GM18861 (cell line): ENCODE data around the gene PAPLN.
"Not testable (repeated sequence)": the region's sequence is repeated elsewhere in the genome, so short reads cannot be mapped to it uniquely, and the experiment has no call there.

ENCODE experiments used
- ATAC-seq: cut with Tn5 transposase; IDR thresholded peaks from one replicate; pipeline ENCODE4 v1.9.1; 2021; ENCODE audit not compliant: unreplicated experiment

Gene PAPLN

GRCh38 chr14:73237219-73237785 lies at the start of gene PAPLN:
Gene PAPLN (plus strand): TSS chr14:73237506. CDS start chr14:73239779, 2,273 bp downstream.
- no peak for ATAC-seq

- no peak for ATAC-seq
Measured at GRCh38 chr14:73188501-73188911, 48.8 kb upstream of the PAPLN start.

GRCh38 chr14:73189651-73190050 lies 47.7 kb upstream of the PAPLN start:
- no peak for ATAC-seq

- no peak for ATAC-seq
Measured at GRCh38 chr14:73191441-73191840, 45.9 kb upstream of the PAPLN start.

- ATAC-seq: not testable (repeated sequence)
Measured at GRCh38 chr14:73194306-73194705, 43.0 kb upstream of the PAPLN start.

GRCh38 chr14:73198253-73198652 lies 39.1 kb upstream of the PAPLN start:
- ATAC-seq: no peak

- no peak for ATAC-seq
Measured at GRCh38 chr14:73203527-73203926, 33.8 kb upstream of the PAPLN start.

GRCh38 chr14:73207615-73208014 lies 29.7 kb upstream of the PAPLN start:
- ATAC-seq: no peak

- no peak for ATAC-seq
Measured at GRCh38 chr14:73208390-73208789, 28.9 kb upstream of the PAPLN start.

GRCh38 chr14:73208846-73209245 lies 28.5 kb upstream of the PAPLN start:
- no peak for ATAC-seq

- no peak for ATAC-seq
Measured at GRCh38 chr14:73209953-73210352, 27.4 kb upstream of the PAPLN start.

- ATAC-seq: no peak
Measured at GRCh38 chr14:73211251-73212040, 25.9 kb upstream of the PAPLN start.

GRCh38 chr14:73216030-73216429 lies 21.3 kb upstream of the PAPLN start:
- ATAC-seq: no peak

GRCh38 chr14:73217411-73217810 lies 19.9 kb upstream of the PAPLN start:
- ATAC-seq: no peak

GRCh38 chr14:73220061-73220460 lies 17.2 kb upstream of the PAPLN start:
- no peak for ATAC-seq

GRCh38 chr14:73220634-73221033 lies 16.7 kb upstream of the PAPLN start:
- ATAC-seq: no peak

GRCh38 chr14:73221945-73222344 lies 15.4 kb upstream of the PAPLN start:
- ATAC-seq: no peak

GRCh38 chr14:73223049-73223448 lies 14.3 kb upstream of the PAPLN start:
- peak; percentile 68 for ATAC-seq

- ATAC-seq: no peak
Measured at GRCh38 chr14:73225496-73225895, 11.8 kb upstream of the PAPLN start.

GRCh38 chr14:73227812-73228781 lies 9.2 kb upstream of the PAPLN start:
- no peak for ATAC-seq

- no peak for ATAC-seq
Measured at GRCh38 chr14:73230051-73230450, 7.3 kb upstream of the PAPLN start.
